ENCODE measurements around the gene NT5DC1. TPM values are rescaled to one million over a fixed set of nuclear protein-coding genes. Genes with fewer than 3 reads are reported as not detected.

The NT5DC1 gene
- total RNA-seq, 1 experiment from 2014 or later, result 13.5 TPM

GRCh38 chr6:116286773-116287358, 186.2 kb downstream of the NT5DC1 start:
- in situ Hi-C loops (cut with HindIII; ENCODE audit: low sequenced_read_pairs), result no loop called here

GRCh38 chr6:116287689-116288282, 187.1 kb downstream of the NT5DC1 start:
- in situ Hi-C loops (cut with HindIII; ENCODE audit: low sequenced_read_pairs), result no loop called here
- DNase-seq (ENCODE audit: low spot score), result peak; percentile 71

More at GRCh38 chr6:116286773-116287358, 186.2 kb downstream of the NT5DC1 start:
- no peak for DNase-seq (ENCODE audit: low spot score)

- DNase-seq (ENCODE audit: low spot score), result no peak
- in situ Hi-C loops (cut with HindIII; ENCODE audit: low sequenced_read_pairs), result no loop called here
Observed at GRCh38 chr6:116289876-116290275, 189.2 kb downstream of the NT5DC1 start.

GRCh38 chr6:116290799-116291198, 190.1 kb downstream of the NT5DC1 start:
- DNase-seq (ENCODE audit: low spot score), result no peak
- in situ Hi-C loops (cut with HindIII; ENCODE audit: low sequenced_read_pairs), result no loop called here

- in situ Hi-C loops (cut with HindIII; ENCODE audit: low sequenced_read_pairs), result no loop called here
- no peak for DNase-seq (ENCODE audit: low spot score)
Observed at GRCh38 chr6:116291701-116292396, 191.2 kb downstream of the NT5DC1 start.

GRCh38 chr6:116292553-116292952, 191.9 kb downstream of the NT5DC1 start:
- in situ Hi-C loops (cut with HindIII; ENCODE audit: low sequenced_read_pairs), result no loop called here
- no peak for DNase-seq (ENCODE audit: low spot score)

- in situ Hi-C loops (cut with HindIII; ENCODE audit: low sequenced_read_pairs), result no loop called here
- no peak for DNase-seq (ENCODE audit: low spot score)
Observed at GRCh38 chr6:116298273-116298672, 197.6 kb downstream of the NT5DC1 start.

GRCh38 chr6:116298973-116299372, 198.3 kb downstream of the NT5DC1 start:
- DNase-seq (ENCODE audit: low spot score), result no peak
- in situ Hi-C loops (cut with HindIII; ENCODE audit: low sequenced_read_pairs), result no loop called here

Other genes with a start within 250 kb of the NT5DC1 start
- 0.14 TPM in 1 of 2 replicates, not detected in the other for gene FRK, start 40.0 kb upstream of the NT5DC1 start, total RNA-seq (2014; rRNA removed; shearing (Covaris generic))
- not detected in 2 replicates for gene COL10A1, start 25.3 kb downstream of the NT5DC1 start, total RNA-seq (2014; rRNA removed; shearing (Covaris generic))
- 10.5 and 14.0 TPM in 2 replicates for gene TSPYL4, start 153.2 kb downstream of the NT5DC1 start, total RNA-seq (2014; rRNA removed; shearing (Covaris generic))
- gene TSPYL1, start 179.1 kb downstream of the NT5DC1 start, total RNA-seq (2014; rRNA removed; shearing (Covaris generic)), result 99.1 and 131 TPM in 2 replicates